IPS DF 4.7 (cell line): ENCODE results near the gene PF4V1.

Source experiments
- DNase-seq: peaks from one replicate; pipeline ENCODE4 v3.0.0-alpha.2; 2013; ENCODE audit warnings: low spot score; ENCODE audit errors: extremely low read depth

PF4V1 gene

DNA sequence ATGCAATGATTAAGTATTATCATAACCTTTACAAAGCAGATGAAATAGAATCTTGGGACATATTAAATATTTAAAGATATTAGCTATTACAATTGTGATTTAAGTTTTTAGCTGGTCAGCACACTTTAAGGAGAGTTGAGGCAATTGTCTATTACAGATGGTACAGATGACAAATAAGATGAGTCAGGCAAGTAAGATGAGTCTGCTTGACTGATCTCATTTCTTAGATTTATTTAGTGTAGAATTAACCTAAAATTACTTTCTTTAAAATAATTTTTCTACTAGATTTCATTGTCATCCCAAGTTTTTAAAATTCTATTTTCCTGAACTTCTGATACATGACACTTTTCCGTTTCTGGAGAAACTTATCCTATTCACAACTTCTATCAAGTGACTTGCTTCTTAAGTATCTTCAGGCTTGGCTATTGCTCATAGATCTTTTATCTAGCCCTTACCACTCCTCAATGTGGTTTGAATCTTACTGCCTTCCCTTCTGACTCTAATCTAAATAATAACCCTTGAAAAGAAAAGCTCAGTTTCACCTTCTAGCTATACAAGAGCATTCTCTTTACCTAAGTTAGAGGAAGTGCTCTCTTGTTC, 49.0 kb downstream of the PF4V1 start:
- DNase-seq = no peak

DNA sequence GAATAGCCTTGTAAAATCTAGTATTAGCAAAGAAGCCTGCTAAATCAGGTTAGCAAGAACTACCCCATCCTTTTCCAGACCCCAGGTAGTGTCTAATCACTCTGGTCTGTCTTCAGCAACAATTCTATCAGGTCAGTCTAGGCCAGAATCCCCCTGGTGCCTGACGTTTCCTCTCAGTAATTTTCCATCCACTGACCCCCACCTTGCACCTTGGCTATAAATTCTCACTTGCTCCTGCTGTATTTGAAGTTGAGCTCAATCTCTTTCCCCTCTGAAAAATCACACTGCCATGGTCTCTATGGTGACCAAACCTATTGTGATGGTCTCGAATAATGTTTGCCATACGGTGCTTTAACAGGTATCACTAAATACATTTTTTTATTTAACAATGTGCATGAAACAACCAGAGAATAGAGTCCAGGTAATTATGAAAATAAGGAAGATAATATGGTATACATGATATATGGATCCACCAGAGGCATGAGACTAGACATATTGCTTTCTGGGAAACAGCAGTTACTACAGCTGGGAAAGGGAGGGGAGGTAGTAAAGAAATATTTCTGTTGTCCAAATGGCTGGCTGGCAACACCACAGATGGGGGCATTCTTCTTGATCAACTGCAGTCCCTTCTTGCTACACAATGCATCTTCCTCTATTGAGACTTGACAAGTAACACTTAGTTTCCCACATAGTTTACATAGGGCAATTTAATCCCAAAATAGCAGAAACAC, 49.9 kb downstream of the PF4V1 start:
- no peak for DNase-seq
